Measurements from ENCODE around the gene CRIM1.
A peak's percentile ranks its signal among the peaks of the same experiment; 100 is the strongest.

CRIM1 gene

GRCh38 chr2:36509075-36509474, 153.5 kb downstream of the CRIM1 start:
- H4K20me1 ChIP-seq (ENCODE audit: insufficient read depth, low read length), result no peaks in the 10 kb centered on the region
- H3K4me3 ChIP-seq (ENCODE audit: low read length), result no peak overlapping the region
- no peak for DNase-seq
- H2AFZ ChIP-seq (ENCODE audit: low read length), result no peak overlapping the region
- no peaks in the 10 kb centered on the region for H3K9me2 ChIP-seq (replicated peaks; ENCODE audit: insufficient read depth, low read length)
- H3K27me3 ChIP-seq (replicated peaks; ENCODE audit: insufficient read depth, low read length), result no peaks in the 10 kb centered on the region
- no peak overlapping the region for H3K4me2 ChIP-seq (ENCODE audit: low read depth, low read length)
- no peaks in the 10 kb centered on the region for H3K79me2 ChIP-seq (ENCODE audit: low read length)
- H3F3A ChIP-seq (ENCODE audit: insufficient read depth, low read length), result no peaks in the 10 kb centered on the region
- H3K9me3 ChIP-seq (replicated peaks; ENCODE audit: insufficient read depth, low read length), result no peaks in the 10 kb centered on the region
- TF ChIP-seq EZH2 (optimal IDR thresholded peaks at IDR 0.05; ENCODE audit: low read depth, low read length), result no peak
- no peak overlapping the region for H3K27ac ChIP-seq (ENCODE audit: low read length)
- H3K9ac ChIP-seq (ENCODE audit: low read length), result no peak overlapping the region
- no peaks in the 10 kb centered on the region for H3K36me3 ChIP-seq (replicated peaks; ENCODE audit: insufficient read depth, low read length)
- H3K4me1 ChIP-seq (ENCODE audit: low read length), result peaks cover 12% of the 10 kb centered on the region

- H3K79me2 ChIP-seq (ENCODE audit: low read length), result no peaks in the 10 kb centered on the region
- H3K9me2 ChIP-seq (replicated peaks; ENCODE audit: insufficient read depth, low read length), result no peaks in the 10 kb centered on the region
- no peaks in the 10 kb centered on the region for H3F3A ChIP-seq (ENCODE audit: insufficient read depth, low read length)
- peak overlapping the region; percentile 47 for H3K4me2 ChIP-seq (ENCODE audit: low read depth, low read length)
- no peaks in the 10 kb centered on the region for H3K27me3 ChIP-seq (replicated peaks; ENCODE audit: insufficient read depth, low read length)
- no peaks in the 10 kb centered on the region for H3K9me3 ChIP-seq (replicated peaks; ENCODE audit: insufficient read depth, low read length)
- H3K27ac ChIP-seq (ENCODE audit: low read length), result no peak overlapping the region
- no peak overlapping the region for H3K9ac ChIP-seq (ENCODE audit: low read length)
- no peak overlapping the region; the same call in 1 of the 2 replicates for H3K4me3 ChIP-seq (ENCODE audit: low read length)
- H4K20me1 ChIP-seq (ENCODE audit: insufficient read depth, low read length), result no peaks in the 10 kb centered on the region
- H2AFZ ChIP-seq (ENCODE audit: low read length), result no peak overlapping the region
- TF ChIP-seq CTCF (IDR thresholded peaks at IDR 0.05; ENCODE audit: low read length) (no peak), EZH2 (optimal IDR thresholded peaks at IDR 0.05; ENCODE audit: low read depth, low read length) (no peak), EZH2phosphoT487 (IDR thresholded peaks at IDR 0.05; ENCODE audit: low read length) (no peak)
- DNase-seq, result peak; percentile 78
- H3K4me1 ChIP-seq (ENCODE audit: low read length), result peaks cover 12% of the 10 kb centered on the region
- H3K36me3 ChIP-seq (replicated peaks; ENCODE audit: insufficient read depth, low read length), result no peaks in the 10 kb centered on the region
Observed at GRCh38 chr2:36511858-36512603, 156.5 kb downstream of the CRIM1 start.

- no peaks in the 10 kb centered on the region for H4K20me1 ChIP-seq (ENCODE audit: insufficient read depth, low read length)
- no peaks in the 10 kb centered on the region for H3K9me2 ChIP-seq (replicated peaks; ENCODE audit: insufficient read depth, low read length)
- no peak overlapping the region; the same call in 1 of the 2 replicates for H3K4me3 ChIP-seq (ENCODE audit: low read length)
- H3K4me2 ChIP-seq (ENCODE audit: low read depth, low read length), result peak overlapping the region; percentile 47
- no peak overlapping the region for H3K9ac ChIP-seq (ENCODE audit: low read length)
- no peak for TF ChIP-seq CTCF (IDR thresholded peaks at IDR 0.05; ENCODE audit: low read length)
- TF ChIP-seq EZH2phosphoT487 (IDR thresholded peaks at IDR 0.05; ENCODE audit: low read length), result no peak
- TF ChIP-seq EZH2 (optimal IDR thresholded peaks at IDR 0.05; ENCODE audit: low read depth, low read length), result no peak
- no peaks in the 10 kb centered on the region for H3K9me3 ChIP-seq (replicated peaks; ENCODE audit: insufficient read depth, low read length)
- H3K36me3 ChIP-seq (replicated peaks; ENCODE audit: insufficient read depth, low read length), result no peaks in the 10 kb centered on the region
- no peak overlapping the region for H2AFZ ChIP-seq (ENCODE audit: low read length)
- DNase-seq, result no peak
- peaks cover 12% of the 10 kb centered on the region for H3K4me1 ChIP-seq (ENCODE audit: low read length)
- H3F3A ChIP-seq (ENCODE audit: insufficient read depth, low read length), result no peaks in the 10 kb centered on the region
- H3K27ac ChIP-seq (ENCODE audit: low read length), result no peak overlapping the region
- H3K79me2 ChIP-seq (ENCODE audit: low read length), result no peaks in the 10 kb centered on the region
- no peaks in the 10 kb centered on the region for H3K27me3 ChIP-seq (replicated peaks; ENCODE audit: insufficient read depth, low read length)
Observed at GRCh38 chr2:36512705-36513104, 157.1 kb downstream of the CRIM1 start.

GRCh38 chr2:36513661-36514060, 158.1 kb downstream of the CRIM1 start:
- Histone ChIP-seq H2AFZ (ENCODE audit: low read length) (no peak overlapping the region), H3K4me3 (ENCODE audit: low read length) (no peak overlapping the region), H3K9me3 (replicated peaks; ENCODE audit: insufficient read depth, low read length) (no peaks in the 10 kb centered on the region), H3K27me3 (replicated peaks; ENCODE audit: insufficient read depth, low read length) (no peaks in the 10 kb centered on the region), H3F3A (ENCODE audit: insufficient read depth, low read length) (no peaks in the 10 kb centered on the region), H3K36me3 (replicated peaks; ENCODE audit: insufficient read depth, low read length) (no peaks in the 10 kb centered on the region), H3K9me2 (replicated peaks; ENCODE audit: insufficient read depth, low read length) (no peaks in the 10 kb centered on the region), H3K27ac (ENCODE audit: low read length) (no peak overlapping the region), H4K20me1 (ENCODE audit: insufficient read depth, low read length) (no peaks in the 10 kb centered on the region), H3K9ac (ENCODE audit: low read length) (no peak overlapping the region), H3K4me2 (ENCODE audit: low read depth, low read length) (no peak overlapping the region), H3K79me2 (ENCODE audit: low read length) (no peaks in the 10 kb centered on the region), H3K4me1 (ENCODE audit: low read length) (peaks cover 12% of the 10 kb centered on the region)
- DNase-seq, result no peak
- no peak for TF ChIP-seq EZH2 (optimal IDR thresholded peaks at IDR 0.05; ENCODE audit: low read depth, low read length)
- no peak for TF ChIP-seq CTCF (IDR thresholded peaks at IDR 0.05; ENCODE audit: low read length)
- no peak for TF ChIP-seq EZH2phosphoT487 (IDR thresholded peaks at IDR 0.05; ENCODE audit: low read length)
